BE2C (cell line): ENCODE results near the gene CARMIL3.

ENCODE experiments used
- DNase-seq: peaks from one replicate; pipeline ENCODE4 v3.0.0-alpha.2; 2020
- H3K27me3 ChIP-seq: fragments of 250-450 bp; sonication (Bioruptor Pico); 2 replicates; pipeline ENCODE4 v1.5.1; 2020; ENCODE audit warnings: mild to moderate bottlenecking
- H3K36me3 ChIP-seq: fragments of 250-450 bp; sonication (Bioruptor Pico); 2 replicates; pipeline ENCODE4 v1.5.1; 2020; ENCODE audit warnings: mild to moderate bottlenecking
- H3K4me1 ChIP-seq: fragments of 250-450 bp; sonication (Bioruptor Pico); 2 replicates; pipeline ENCODE4 v1.5.1; 2020
- H3K4me3 ChIP-seq: 2 replicates; pipeline ENCODE4 v1.5.1; 2011; ENCODE audit warnings: low read depth, low read length
- H3K9me3 ChIP-seq: fragments of 250-450 bp; sonication (Bioruptor Pico); 2 replicates; pipeline ENCODE4 v1.5.1; 2020
- TF ChIP-seq, protein P1 (sequence below): IDR thresholded peaks from 2 replicates; pipeline ENCODE4 v1.5.1; 2012; ENCODE audit warnings: mild to moderate bottlenecking, low read depth, low read length

CARMIL3 gene

DNA sequence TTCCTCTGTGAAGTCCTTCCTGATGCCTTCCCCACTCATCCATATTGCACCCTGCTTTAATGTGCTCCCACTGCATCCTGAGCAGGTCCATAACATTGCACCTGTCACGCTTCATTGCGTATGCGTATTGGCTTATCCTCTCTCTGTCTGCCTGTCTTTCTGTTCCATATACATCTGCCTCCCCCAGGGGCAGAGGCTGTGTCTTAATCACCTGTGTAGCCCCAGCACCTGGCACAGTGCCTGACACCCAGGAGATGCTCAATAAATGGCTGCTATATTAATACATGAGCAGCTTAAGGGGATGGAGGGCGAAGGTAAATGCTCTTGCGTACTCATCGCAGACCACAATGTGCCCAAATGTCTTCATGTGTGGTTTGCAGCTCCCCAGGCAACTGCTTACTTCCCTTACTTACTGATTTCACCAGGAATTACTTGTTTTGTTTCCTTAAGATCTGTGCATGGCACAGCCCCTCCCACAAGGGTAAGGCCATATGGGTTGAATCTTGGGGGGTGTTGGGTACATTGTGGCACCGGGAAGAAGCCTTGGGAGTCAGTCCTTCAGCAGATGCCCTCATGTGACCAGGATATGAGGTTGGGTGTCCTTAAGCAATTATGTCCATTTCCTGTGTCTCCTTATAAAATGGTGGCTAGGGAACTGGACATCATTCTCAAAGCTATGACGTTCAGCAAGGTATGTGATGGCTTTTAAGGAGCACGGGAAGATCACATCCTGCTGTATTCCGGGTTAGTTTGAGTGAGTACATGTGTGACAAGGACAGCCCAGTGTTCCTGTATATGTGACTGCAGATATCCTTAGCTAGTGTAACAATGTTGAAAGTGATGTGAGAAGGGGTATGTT is 18.7 kb downstream of the CARMIL3 start:
- H3K9me3 ChIP-seq, result no peaks in the 10 kb centered on the region
- no peak overlapping the region for H3K4me3 ChIP-seq
- H3K27me3 ChIP-seq, result no peaks in the 10 kb centered on the region
- H3K36me3 ChIP-seq, result no peaks in the 10 kb centered on the region
- no peaks in the 10 kb centered on the region for H3K4me1 ChIP-seq
- TF ChIP-seq, protein P1, sequence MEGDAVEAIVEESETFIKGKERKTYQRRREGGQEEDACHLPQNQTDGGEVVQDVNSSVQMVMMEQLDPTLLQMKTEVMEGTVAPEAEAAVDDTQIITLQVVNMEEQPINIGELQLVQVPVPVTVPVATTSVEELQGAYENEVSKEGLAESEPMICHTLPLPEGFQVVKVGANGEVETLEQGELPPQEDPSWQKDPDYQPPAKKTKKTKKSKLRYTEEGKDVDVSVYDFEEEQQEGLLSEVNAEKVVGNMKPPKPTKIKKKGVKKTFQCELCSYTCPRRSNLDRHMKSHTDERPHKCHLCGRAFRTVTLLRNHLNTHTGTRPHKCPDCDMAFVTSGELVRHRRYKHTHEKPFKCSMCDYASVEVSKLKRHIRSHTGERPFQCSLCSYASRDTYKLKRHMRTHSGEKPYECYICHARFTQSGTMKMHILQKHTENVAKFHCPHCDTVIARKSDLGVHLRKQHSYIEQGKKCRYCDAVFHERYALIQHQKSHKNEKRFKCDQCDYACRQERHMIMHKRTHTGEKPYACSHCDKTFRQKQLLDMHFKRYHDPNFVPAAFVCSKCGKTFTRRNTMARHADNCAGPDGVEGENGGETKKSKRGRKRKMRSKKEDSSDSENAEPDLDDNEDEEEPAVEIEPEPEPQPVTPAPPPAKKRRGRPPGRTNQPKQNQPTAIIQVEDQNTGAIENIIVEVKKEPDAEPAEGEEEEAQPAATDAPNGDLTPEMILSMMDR, result no peak
- no peak for DNase-seq

DNA sequence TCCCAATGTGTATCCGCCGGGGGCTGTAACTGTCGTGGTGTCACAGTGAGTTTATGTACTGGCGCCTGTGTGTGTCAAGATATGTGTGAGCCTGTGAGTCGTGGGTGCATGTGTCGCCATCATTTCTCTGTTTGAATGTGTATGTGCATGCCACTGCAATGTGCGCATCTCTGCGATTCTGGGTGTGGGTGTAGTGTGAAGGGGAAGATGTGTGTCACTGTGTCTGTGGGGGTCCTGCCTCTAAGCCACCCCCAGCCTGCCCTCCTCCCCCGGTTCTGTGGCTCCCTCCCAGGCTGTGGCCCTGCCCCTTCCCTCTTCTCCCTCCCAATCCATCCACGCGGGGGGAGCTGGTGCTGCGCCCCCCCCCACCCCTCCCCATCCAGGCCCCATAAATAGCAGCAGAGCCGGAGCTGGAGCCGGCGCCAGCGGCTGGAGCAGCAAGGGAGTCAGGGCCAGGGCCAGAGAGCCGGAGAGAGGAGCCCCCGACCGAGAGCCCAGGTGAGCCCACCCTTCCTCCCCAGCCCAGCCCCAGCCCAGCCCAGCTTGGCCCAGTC is 19.4 kb downstream of the CARMIL3 start, which contains the start of gene CPNE6:
Gene CPNE6 (plus strand): TSS at position 419 of the 554 bp plus-strand sequence. CDS start 1,375 bp downstream, outside the sequence.
- H3K27me3 ChIP-seq, result no peaks in the 10 kb centered on the region

DNA sequence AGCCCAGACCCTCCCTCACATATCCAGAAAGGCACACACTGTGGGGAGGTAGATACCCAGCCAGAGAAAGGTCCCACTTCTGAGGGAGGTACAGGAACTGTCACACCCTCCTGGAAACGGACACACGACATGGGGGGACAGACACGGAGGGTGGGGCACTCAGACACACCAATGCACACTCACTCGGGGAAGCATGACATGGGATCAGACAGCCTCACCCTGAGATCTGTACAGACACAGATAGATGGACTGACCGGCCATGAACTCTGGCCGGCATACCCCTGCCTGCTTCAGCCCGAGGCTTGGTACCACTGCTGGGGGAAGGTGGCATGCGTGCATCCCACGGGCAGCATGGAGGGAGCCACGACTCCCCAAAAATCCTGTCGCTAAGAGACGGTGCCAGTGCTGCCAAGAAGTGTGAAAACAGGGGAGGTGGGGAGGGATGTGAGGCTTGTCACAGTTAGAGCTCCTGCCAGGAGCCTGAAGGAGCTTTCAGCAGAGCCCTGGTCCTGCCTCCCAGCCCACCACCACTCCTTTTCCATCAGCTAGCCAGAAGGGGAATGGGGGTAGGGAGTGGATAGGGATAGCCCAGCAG is 20.1 kb downstream of the CARMIL3 start:
- no peak for DNase-seq
- no peak overlapping the region for H3K4me3 ChIP-seq
- TF ChIP-seq, protein P1, result no peak
- H3K36me3 ChIP-seq, result no peaks in the 10 kb centered on the region
- no peaks in the 10 kb centered on the region for H3K4me1 ChIP-seq
- H3K27me3 ChIP-seq, result no peaks in the 10 kb centered on the region
- no peaks in the 10 kb centered on the region for H3K9me3 ChIP-seq

More for the DNA sequence above, 19.4 kb downstream of the CARMIL3 start, which contains the start of gene CPNE6:
- H3K36me3 ChIP-seq, result no peaks in the 10 kb centered on the region
- TF ChIP-seq, protein P1, result no peak
- H3K9me3 ChIP-seq, result no peaks in the 10 kb centered on the region
- DNase-seq, result no peak
- H3K4me3 ChIP-seq, result no peak within 1 kb of the TSS
- no peaks in the 10 kb centered on the region for H3K4me1 ChIP-seq

DNA sequence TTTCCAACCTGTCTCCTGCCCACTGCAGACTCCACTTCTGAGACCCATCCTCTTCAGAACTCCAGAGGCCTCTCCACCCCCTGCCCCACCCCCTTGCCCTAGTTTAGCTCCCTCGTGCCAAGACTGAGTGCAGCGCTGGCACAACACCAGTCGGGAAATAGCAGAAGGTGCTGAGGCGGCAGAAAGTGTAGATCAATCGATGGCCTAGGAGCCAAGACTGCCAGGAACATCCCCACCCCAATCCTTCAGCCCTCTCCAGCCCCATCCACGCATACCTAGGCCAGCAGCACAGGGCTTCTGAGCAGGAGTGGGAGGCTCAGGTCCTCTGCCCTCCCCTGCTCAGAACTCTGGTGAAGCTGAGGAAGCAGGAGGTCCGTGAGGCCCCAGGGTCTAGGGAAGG is 20.6 kb downstream of the CARMIL3 start:
- DNase-seq, result no peak
- TF ChIP-seq, protein P1, result no peak
- Histone ChIP-seq H3K36me3 (no peaks in the 10 kb centered on the region), H3K27me3 (no peaks in the 10 kb centered on the region), H3K9me3 (no peaks in the 10 kb centered on the region), H3K4me3 (no peak overlapping the region), H3K4me1 (no peaks in the 10 kb centered on the region)

DNA sequence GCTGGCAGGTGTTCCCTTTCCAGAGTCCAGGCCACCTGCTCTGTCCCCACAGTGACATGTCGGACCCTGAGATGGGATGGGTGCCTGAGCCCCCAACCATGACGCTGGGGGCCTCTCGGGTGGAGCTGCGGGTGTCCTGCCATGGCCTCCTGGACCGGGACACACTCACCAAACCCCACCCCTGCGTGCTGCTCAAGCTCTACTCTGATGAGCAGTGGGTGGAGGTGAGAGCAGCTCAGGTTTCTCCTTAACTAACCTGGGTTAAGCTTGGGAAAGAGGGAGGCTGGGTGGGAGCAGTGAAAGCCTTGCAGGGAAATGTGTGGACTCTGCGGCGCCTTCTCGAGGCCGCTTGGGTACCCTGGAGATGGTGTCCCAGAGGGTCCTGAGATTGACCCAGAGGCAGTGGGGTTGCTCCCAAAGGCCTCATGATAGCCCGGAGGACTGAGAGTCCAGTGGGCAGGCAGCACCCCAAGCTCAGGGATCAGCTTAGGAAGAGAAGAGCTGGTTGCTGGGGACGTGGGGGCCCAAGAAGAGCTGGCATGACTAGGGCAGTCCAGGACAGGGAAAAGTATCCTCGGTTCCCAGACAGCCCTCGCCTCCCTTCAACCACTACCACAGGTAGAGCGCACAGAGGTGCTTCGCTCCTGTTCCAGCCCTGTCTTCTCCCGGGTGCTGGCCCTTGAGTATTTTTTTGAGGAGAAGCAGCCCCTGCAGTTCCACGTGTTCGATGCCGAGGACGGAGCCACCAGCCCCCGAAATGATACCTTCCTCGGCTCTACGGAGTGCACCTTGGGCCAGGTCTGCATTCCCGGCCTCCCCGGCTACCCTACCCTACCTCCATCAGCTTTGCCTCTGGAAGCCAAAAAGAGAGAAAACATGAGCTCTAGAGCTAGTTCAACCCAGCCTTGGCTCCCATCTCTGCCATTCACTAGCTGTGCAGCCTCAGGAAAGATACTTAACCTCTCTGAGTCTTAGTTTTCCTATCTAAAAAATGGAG is 21.4 kb downstream of the CARMIL3 start:
- no peak for DNase-seq
- no peaks in the 10 kb centered on the region for H3K27me3 ChIP-seq
- no peaks in the 10 kb centered on the region for H3K36me3 ChIP-seq
- H3K9me3 ChIP-seq, result no peaks in the 10 kb centered on the region
- H3K4me3 ChIP-seq, result no peak overlapping the region
- TF ChIP-seq, protein P1, result no peak
- no peaks in the 10 kb centered on the region for H3K4me1 ChIP-seq
